Adipose tissue (tissue), 3 donors: ENCODE measurements around the gene NLN. TPM values are rescaled to one million over a fixed set of nuclear protein-coding genes. Genes with fewer than 3 reads are reported as not detected.
"Not testable (repeated sequence)": the region's sequence is repeated elsewhere in the genome, so short reads cannot be mapped to it uniquely, and the experiment has no call there.

ENCODE experiments used
- H3K27ac ChIP-seq: one replicate; pipeline ENCODE4 v1.5.1; 2013; ENCODE audit warnings: low read depth, low read length
- WGBS, 3 donors: extraction: QIAGEN DNeasy Blood & Tissue Kit; methylation state at CpG; one replicate each; pipeline ENCODE4 v1.1.7; 2013; 5-methylcytosine and 5-hydroxymethylcytosine counted together
- polyA plus RNA-seq, 3 donors: library from polyadenylated mRNA; stranded (reverse); fragments of 200-250 nt; gene quantifications; one replicate each; pipeline ENCODE4 v1.2.3, GENCODE V29; 2013
- donor health status: healthy with polysubstance abuse.
- donor health status: Bipolar disorder and iron deficiency.
- donor health status: healthy.

Gene NLN
- 1 to 10 TPM; 4.5 to 5.8 (median 5.1) TPM for polyA plus RNA-seq

- H3K27ac ChIP-seq: no peak within 1 kb of the TSS
- WGBS, 3 donors: 0 to 1% (median 1%) methylated on average over 56 to 92 of the region's 92 CpGs
These were observed at the start of gene NLN, which contains the start of gene SGTB for GRCh38 chr5:65721720-65722574. Gene NLN (plus strand): TSS chr5:65722205. CDS start chr5:65722374, 169 bp downstream. Gene SGTB (minus strand): TSS chr5:65722109. CDS start chr5:65720807, 1,302 bp downstream.

GRCh38 chr5:65672796-65673195, 49.2 kb upstream of the NLN start:
- no peak overlapping the region for H3K27ac ChIP-seq
- WGBS, 3 donors: 58 to 75% (median 74%) methylated on average over 1 of the region's 1 CpG

GRCh38 chr5:65674749-65675148, 47.3 kb upstream of the NLN start:
- no peak overlapping the region for H3K27ac ChIP-seq

- WGBS, 3 donors: 64 to 93% (median 71%) methylated on average over 3 of the region's 3 CpGs
These were observed 45.9 kb upstream of the NLN start for GRCh38 chr5:65676056-65676455.

GRCh38 chr5:65682148-65682547, 39.9 kb upstream of the NLN start:
- WGBS, 3 donors: 89 to 91% (median 90%) methylated on average over 3 of the region's 3 CpGs
- no peak overlapping the region for H3K27ac ChIP-seq

More at GRCh38 chr5:65676056-65676455, 45.9 kb upstream of the NLN start:
- not testable (repeated sequence) for H3K27ac ChIP-seq

- no peak overlapping the region for H3K27ac ChIP-seq
- 86 to 92% (median 89%) methylated on average over 2 of the region's 2 CpGs for WGBS, 3 donors
These were observed 28.9 kb upstream of the NLN start for GRCh38 chr5:65693121-65693520.

- WGBS, 3 donors: 87 to 94% (median 91%) methylated on average over 4 of the region's 4 CpGs
- no peak overlapping the region for H3K27ac ChIP-seq
These were observed 26.7 kb upstream of the NLN start for GRCh38 chr5:65695162-65695755.

- H3K27ac ChIP-seq: no peak overlapping the region
- WGBS, 3 donors: 94 to 96% (median 96%) methylated on average over 4 of the region's 4 CpGs
These were observed 26.1 kb upstream of the NLN start for GRCh38 chr5:65695896-65696295.

GRCh38 chr5:65696892-65697291, 25.1 kb upstream of the NLN start:
- H3K27ac ChIP-seq: no peak overlapping the region

GRCh38 chr5:65699338-65699737, 22.7 kb upstream of the NLN start:
- no peak overlapping the region for H3K27ac ChIP-seq
- WGBS, 3 donors: 92 to 97% (median 93%) methylated on average over 4 of the region's 4 CpGs

- 91 to 97% (median 95%) methylated on average over 3 of the region's 3 CpGs for WGBS, 3 donors
- no peak overlapping the region for H3K27ac ChIP-seq
These were observed 20.0 kb upstream of the NLN start for GRCh38 chr5:65702036-65702435.

GRCh38 chr5:65704621-65705239, 17.3 kb upstream of the NLN start:
- H3K27ac ChIP-seq: no peak overlapping the region
- WGBS, 3 donors: 80 to 97% (median 88%) methylated on average over 2 of the region's 2 CpGs

- no peak overlapping the region for H3K27ac ChIP-seq
- WGBS, 3 donors: 91 to 96% (median 95%) methylated on average over 4 of the region's 4 CpGs
These were observed 14.3 kb upstream of the NLN start for GRCh38 chr5:65707663-65708062.

GRCh38 chr5:65708145-65708544, 13.9 kb upstream of the NLN start:
- no peak overlapping the region for H3K27ac ChIP-seq
- WGBS, 3 donors: 71 to 94% (median 80%) methylated on average over 4 of the region's 4 CpGs

- H3K27ac ChIP-seq: no peak overlapping the region
These were observed 3.3 kb upstream of the NLN start for GRCh38 chr5:65718576-65719310.

- H3K27ac ChIP-seq: no peak overlapping the region
- WGBS, 3 donors: 3 to 4% (median 3%) methylated on average over 19 of the region's 19 CpGs
These were observed 820 bp upstream of the NLN start for GRCh38 chr5:65721050-65721719.

GRCh38 chr5:65722575-65723403, 784 bp downstream of the NLN start:
- no peak overlapping the region for H3K27ac ChIP-seq
- WGBS, 3 donors: 2 to 3% (median 3%) methylated on average over 28 of the region's 28 CpGs
